ENCODE results near the gene TACC3.

The TACC3 gene

DNA sequence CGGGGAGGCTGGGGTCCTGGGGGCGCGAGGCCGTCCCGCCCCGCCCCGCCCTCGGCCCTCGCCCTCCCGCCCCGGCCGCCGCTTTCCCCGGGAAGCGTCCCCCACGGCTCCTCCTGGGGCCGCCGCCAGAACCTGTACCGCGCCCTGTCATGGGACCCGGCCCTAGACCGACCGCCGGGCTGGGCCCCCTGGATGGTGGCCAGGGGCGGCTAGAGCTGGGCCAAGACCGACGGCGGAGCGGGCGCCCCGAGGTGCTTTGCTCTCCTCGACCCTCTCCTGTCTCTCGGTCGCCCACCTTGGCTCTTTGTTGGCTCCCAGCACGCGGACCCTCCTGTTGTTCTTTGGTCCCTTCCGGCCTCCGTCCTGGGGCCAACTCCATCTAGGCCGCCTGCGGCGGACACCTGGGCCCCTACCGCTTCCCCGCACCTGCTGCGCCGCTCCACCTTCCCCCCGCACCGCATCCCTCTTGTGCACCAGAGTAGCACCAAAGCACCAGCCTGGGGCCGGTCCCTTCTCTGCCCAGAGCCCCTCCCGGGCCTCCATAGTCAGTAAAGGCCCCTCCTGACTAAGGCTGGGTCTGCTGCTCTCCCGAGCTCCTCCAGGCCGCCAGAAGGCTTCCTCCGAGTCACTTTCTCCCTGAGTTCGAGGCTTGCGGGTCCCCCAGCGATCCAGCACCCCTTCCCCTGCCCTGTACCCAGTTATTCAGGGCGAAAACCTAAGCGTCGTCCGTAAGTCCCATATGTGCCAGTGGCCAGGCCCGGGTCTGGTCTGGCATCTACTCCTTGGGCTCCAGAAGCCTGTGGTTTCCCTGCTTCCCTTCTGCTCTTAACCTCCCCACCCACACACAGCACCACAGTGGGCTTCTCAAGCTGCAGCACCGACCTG, 587 bp downstream of the TACC3 start:
- no peak for DNase-seq (ENCODE audit: low read depth in 2 of 2, low spot score in 1 of 2)

- DNase-seq (ENCODE audit: low read depth in 2 of 2, low spot score in 1 of 2) = no peak
These were observed 1.3 kb downstream of the TACC3 start for GRCh38 chr4:1722551-1723118.

DNA sequence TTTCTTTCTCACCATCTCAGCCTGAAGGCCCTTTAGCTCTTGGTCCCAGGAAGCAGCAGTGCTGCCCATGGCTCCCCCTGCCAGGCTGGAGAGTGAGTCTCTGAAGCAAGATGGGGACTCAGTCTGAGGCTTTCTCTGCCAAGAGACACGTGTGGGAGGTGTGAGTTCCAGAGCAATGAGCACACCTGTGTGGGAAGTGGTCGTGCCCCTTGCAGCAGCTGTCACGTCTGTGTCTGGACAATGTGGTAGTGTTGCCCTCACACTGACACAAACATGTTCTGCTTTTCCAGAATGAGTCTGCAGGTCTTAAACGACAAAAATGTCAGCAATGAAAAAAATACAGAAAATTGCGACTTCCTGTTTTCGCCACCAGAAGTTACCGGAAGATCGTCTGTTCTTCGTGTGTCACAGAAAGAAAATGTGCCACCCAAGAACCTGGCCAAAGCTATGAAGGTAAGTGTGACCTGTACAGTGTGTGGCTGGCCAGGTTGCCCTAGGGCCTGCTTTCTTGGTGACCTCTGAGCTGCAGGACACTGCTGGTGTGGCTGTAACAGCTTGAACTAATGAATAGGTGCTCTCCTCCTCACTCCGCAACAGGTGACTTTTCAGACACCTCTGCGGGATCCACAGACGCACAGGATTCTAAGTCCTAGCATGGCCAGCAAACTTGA, 1.9 kb downstream of the TACC3 start:
- no peak for DNase-seq (ENCODE audit: low read depth in 2 of 2, low spot score in 1 of 2)

- DNase-seq (ENCODE audit: low read depth in 2 of 2, low spot score in 1 of 2) = no peak
These were observed 4.2 kb downstream of the TACC3 start for GRCh38 chr4:1725521-1725920.

DNA sequence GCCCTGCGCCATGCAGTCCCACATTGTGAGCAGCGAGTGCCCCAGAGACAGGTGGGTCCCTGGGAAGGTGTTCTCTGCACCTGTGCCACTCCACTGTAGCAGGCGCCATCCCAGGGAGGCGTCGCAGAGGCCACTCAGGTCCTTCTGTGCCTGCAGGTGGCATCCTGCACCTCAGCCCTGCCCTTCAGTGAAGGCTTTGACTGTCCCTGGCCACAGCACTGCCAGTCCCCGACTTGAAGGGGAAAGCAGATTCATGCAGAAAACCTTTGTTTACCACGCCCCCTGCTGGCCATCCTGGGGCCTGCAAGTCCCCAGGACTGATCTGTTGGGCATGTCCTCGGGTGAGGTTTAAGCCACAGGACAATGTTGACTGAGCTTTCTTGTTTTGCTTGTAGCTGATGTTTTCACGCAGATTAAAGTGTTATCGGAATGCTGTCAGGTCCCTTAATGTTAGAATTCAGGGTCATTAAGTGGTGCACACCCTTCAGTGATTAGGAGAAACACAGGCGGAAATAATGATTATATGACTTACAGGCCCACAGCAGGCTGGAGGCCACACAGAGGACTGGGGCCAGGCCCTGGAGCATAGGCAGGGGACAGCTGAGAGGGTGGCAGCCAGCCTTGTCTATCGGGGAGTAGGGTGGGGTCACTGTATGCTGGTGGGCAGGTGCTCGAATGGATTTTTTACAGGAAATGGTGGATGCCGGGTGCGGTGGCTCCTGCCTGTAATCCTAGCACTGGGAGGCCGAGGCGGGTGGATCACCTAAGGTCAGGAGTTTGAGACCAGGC, 5.0 kb downstream of the TACC3 start:
- DNase-seq (ENCODE audit: low read depth in 2 of 2, low spot score in 1 of 2) = peak; percentile 78 to 93

DNA sequence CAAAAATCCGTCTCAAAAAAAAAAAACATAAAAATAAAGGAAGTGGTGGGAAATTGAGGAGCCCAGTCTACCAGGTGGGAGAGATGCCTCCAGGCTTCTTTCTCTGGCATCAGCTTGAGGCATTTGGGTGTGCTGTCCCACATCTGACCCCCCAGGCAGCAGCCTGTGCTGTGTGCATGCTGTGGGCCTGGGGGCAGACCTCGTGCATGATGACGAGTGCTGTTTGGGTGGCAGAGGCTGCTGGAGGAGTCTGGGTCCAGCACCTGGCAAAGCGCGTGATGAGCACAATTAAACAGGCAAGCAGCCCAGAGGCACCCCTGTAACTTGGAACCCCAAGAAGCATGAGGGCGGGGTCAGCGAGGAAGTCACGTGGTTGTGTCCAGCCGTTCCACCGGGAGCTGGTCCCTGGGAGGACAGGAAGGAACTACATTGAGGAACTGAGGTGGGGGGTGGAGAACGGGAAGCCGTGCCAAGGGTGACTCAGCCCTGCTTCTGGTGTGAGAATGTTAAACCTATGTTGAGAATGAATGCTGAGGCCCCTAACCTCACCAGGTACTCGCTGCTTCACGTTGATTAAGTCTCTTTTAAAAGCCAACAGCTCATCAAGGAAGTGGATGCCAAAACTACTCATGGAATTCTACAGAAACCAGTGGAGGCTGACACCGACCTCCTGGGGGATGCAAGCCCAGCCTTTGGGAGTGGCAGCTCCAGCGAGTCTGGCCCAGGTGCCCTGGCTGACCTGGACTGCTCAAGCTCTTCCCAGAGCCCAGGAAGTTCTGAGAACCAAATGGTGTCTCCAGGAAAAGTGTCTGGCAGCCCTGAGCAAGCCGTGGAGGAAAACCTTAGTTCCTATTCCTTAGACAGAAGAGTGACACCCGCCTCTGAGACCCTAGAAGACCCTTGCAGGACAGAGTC, 6.1 kb downstream of the TACC3 start:
- DNase-seq (ENCODE audit: low read depth in 2 of 2, low spot score in 1 of 2) = no peak

DNA sequence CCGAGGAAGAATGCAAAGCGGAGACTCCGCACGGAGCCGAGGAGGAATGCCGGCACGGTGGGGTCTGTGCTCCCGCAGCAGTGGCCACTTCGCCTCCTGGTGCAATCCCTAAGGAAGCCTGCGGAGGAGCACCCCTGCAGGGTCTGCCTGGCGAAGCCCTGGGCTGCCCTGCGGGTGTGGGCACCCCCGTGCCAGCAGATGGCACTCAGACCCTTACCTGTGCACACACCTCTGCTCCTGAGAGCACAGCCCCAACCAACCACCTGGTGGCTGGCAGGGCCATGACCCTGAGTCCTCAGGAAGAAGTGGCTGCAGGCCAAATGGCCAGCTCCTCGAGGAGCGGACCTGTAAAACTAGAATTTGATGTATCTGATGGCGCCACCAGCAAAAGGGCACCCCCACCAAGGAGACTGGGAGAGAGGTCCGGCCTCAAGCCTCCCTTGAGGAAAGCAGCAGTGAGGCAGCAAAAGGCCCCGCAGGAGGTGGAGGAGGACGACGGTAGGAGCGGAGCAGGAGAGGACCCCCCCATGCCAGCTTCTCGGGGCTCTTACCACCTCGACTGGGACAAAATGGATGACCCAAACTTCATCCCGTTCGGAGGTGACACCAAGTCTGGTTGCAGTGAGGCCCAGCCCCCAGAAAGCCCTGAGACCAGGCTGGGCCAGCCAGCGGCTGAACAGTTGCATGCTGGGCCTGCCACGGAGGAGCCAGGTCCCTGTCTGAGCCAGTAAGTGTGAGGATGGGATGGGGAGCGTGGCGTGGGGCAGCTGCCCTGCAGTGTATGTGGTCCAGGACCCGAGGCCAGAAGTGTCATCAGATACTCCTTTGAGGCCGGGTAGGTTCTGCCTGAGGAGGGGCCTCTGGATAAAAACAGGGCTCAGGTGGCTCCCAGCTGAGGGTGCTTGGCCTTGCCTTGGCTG, 7.0 kb downstream of the TACC3 start:
- DNase-seq (ENCODE audit: low read depth in 2 of 2, low spot score in 1 of 2) = no peak

DNA sequence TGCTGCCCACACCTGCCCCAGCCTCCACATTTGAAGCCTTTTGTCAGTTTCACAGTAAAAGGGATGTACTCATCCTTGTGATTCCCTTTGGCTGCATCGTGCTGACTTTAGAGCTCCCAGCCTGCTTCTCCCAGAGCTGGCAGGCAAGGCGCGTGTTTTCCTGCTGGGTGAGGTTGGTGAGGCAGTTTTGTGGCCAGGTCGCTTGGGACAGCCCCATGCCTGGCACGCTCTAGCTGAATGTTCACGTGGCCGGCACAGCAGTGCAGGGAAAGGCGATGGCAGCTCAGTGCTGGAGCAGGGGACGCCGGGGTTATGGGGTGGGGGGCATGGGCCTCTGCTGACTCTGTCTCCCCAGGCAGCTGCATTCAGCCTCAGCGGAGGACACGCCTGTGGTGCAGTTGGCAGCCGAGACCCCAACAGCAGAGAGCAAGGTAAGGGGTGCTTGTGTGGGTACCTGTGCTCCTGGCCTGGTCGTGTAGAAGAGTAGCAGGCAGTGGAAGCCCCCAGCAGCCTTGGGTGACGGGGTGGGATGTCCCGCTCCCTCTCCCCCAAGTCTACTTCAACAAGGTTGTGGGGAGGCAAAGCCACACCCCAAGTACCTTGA, 9.3 kb downstream of the TACC3 start:
- DNase-seq (ENCODE audit: low read depth in 2 of 2, low spot score in 1 of 2) = no peak

GRCh38 chr4:1731180-1731579, 9.9 kb downstream of the TACC3 start:
- no peak for DNase-seq (ENCODE audit: low read depth in 2 of 2, low spot score in 1 of 2)

DNA sequence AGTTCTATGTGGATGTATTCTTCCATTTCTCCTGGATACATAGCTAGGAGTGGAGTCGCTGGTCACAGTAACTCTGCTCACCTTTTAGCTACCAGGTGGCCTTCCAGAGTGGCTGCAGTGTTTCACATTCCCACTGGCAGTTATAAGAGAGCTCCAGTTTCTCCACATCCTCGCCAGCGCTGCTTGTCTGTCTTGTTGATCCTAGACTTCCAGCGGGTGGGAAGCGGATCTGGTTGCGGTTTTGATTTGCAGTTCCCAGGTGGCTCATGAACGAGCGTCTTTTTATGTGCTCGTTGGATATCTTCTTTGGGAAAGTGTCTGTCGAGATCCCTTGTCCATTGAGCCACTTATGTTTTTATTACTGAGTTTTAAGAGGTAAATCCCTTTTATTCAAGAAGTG, 11.6 kb downstream of the TACC3 start:
- no peak for DNase-seq (ENCODE audit: low read depth in 2 of 2, low spot score in 1 of 2)

GRCh38 chr4:1735215-1735614, 13.9 kb downstream of the TACC3 start:
- no peak for DNase-seq (ENCODE audit: low read depth in 2 of 2, low spot score in 1 of 2)

DNA sequence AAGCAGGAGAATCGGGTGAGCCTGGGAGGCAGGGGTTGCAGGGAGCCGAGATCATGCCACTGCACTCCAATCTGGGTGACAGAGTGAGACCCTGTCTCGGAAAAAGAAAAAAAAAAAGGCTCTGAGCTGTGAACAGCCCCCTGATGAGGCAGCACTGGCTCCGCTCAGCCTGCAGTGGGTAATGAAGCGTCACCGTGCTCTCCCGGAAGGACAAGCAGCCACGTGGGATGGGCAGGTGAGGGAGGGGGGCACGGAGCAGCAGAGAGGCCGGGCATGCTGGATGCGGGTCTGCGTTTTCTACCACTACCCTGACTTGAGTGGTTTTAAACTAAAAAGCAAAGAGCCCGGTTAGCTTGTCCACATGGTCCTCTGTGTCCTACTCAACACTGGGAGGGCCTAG, 15.5 kb downstream of the TACC3 start:
- no peak for DNase-seq (ENCODE audit: low read depth in 2 of 2, low spot score in 1 of 2)

DNA sequence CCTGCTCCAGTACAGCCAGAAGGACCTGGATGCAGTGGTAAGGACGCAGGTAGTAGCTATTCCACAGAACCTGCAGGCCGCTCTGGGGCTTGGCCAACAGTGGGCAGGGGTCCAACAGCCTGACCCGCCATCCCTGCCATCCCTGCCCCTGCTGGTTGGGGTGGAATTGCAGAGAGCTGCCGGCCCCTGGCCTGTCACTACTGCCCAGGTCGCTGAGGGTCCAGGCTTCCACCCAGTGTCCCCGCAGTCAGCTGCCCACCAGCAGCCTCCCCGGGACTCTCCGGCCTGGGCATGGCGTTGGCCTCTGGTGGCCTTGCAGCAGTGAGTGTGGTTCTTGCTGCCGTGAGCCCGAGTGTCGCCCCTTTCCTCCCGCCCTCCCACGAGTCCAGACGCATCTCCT, 16.3 kb downstream of the TACC3 start:
- DNase-seq (ENCODE audit: low read depth in 2 of 2, low spot score in 1 of 2) = no peak

GRCh38 chr4:1738410-1738809, 17.1 kb downstream of the TACC3 start:
- DNase-seq (ENCODE audit: low read depth in 2 of 2, low spot score in 1 of 2) = no peak

DNA sequence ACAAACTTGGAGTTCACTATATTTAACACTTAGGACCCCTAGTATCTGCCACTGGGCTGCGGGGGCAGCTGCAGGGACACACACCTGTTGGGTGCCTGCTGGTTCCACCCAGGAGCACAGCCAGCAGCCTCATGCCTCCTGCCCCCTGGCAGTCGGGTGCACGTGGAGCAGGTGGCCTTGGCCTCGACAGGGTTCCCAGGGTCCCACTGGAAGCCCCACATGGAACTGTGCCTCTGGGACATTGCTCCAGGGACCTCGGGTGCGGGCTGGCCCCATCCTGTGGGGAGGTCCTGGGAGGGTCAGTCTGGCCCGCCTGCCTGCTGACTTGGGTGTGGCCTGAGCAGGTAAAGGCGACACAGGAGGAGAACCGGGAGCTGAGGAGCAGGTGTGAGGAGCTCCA, 18.0 kb downstream of the TACC3 start:
- no peak for DNase-seq (ENCODE audit: low read depth in 2 of 2, low spot score in 1 of 2)

- DNase-seq (ENCODE audit: low read depth in 2 of 2, low spot score in 1 of 2) = no peak
These were observed 18.8 kb downstream of the TACC3 start for GRCh38 chr4:1740021-1740545.

GRCh38 chr4:1741208-1741607, 19.9 kb downstream of the TACC3 start:
- no peak for DNase-seq (ENCODE audit: low read depth in 2 of 2, low spot score in 1 of 2)

DNA sequence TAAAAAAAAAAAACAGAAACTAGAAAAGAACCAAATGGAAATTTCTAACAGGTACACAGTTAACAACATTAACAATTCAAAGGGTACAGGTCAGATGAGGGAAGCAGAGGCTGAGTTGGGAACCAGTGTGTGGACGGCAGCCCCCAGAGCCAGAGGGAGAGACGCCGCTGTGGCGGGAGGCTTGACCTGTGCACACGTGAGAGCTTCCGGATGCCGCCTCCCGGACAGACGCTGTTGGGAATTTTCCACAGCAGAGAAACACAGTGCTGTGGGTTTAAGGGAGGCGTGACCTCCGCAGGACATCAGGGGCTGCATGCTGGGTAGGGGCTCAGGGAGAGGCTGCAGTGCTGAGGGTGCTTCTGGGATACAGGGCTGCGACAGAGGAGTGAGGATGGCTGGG, 22.2 kb downstream of the TACC3 start:
- no peak for DNase-seq (ENCODE audit: low read depth in 2 of 2, low spot score in 1 of 2)

DNA sequence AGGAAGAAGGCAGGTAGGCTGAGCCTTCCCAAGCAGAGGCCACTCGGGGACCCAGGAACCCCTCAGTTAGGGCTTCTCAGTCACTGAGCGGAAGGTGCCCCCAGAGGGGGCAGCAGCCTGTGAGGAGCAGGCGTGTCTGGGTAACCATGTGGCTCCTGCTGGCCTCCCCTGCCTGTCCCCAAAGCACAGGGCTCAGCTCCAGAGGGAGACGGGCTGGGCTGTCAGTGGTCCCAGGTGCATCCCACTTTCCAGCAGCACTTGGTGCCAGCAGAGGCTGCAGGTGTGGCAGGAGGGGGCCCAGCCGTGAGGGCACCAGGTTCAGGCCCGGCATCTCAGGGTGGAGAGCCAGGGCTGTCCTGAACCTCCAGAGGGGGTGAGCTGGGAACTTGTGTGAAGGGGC, 22.7 kb downstream of the TACC3 start:
- no peak for DNase-seq (ENCODE audit: low read depth in 2 of 2, low spot score in 1 of 2)
